ENCODE results near the gene HSP90AA1.

HSP90AA1 gene

GRCh38 chr14:102035914-102036313 is 50.9 kb downstream of the HSP90AA1 start:
- H3K4me3 ChIP-seq (ENCODE audit: low read depth, low read length) = no peak overlapping the region
- H3K9ac ChIP-seq (ENCODE audit: low read depth, low read length) = no peak overlapping the region
- H3K4me1 ChIP-seq (ENCODE audit: control insufficient read depth, insufficient read depth, low read length) = no peaks in the 10 kb centered on the region
- H3K27ac ChIP-seq (ENCODE audit: low read depth, low read length) = no peak overlapping the region
- no peaks in the 10 kb centered on the region for H3K9me3 ChIP-seq (ENCODE audit: control insufficient read depth, insufficient read depth, low read length)
- peaks cover 95% of the 10 kb centered on the region for H3K36me3 ChIP-seq (ENCODE audit: control insufficient read depth, insufficient read depth, low read length)
- H3K27me3 ChIP-seq (ENCODE audit: control insufficient read depth, insufficient read depth, low read length) = no peaks in the 10 kb centered on the region

GRCh38 chr14:102034301-102034700 is 52.5 kb downstream of the HSP90AA1 start:
- no peaks in the 10 kb centered on the region for H3K4me1 ChIP-seq (ENCODE audit: control insufficient read depth, insufficient read depth, low read length)
- H3K36me3 ChIP-seq (ENCODE audit: control insufficient read depth, insufficient read depth, low read length) = peaks cover 95% of the 10 kb centered on the region
- no peaks in the 10 kb centered on the region for H3K9me3 ChIP-seq (ENCODE audit: control insufficient read depth, insufficient read depth, low read length)
- H3K4me3 ChIP-seq (ENCODE audit: low read depth, low read length) = no peak overlapping the region
- H3K27me3 ChIP-seq (ENCODE audit: control insufficient read depth, insufficient read depth, low read length) = no peaks in the 10 kb centered on the region
- no peak overlapping the region for H3K27ac ChIP-seq (ENCODE audit: low read depth, low read length)
- H3K9ac ChIP-seq (ENCODE audit: low read depth, low read length) = no peak overlapping the region

- H3K36me3 ChIP-seq (ENCODE audit: control insufficient read depth, insufficient read depth, low read length) = peaks cover 95% of the 10 kb centered on the region
- no peak overlapping the region for H3K9ac ChIP-seq (ENCODE audit: low read depth, low read length)
- H3K27ac ChIP-seq (ENCODE audit: low read depth, low read length) = no peak overlapping the region
- H3K4me1 ChIP-seq (ENCODE audit: control insufficient read depth, insufficient read depth, low read length) = no peaks in the 10 kb centered on the region
- H3K4me3 ChIP-seq (ENCODE audit: low read depth, low read length) = no peak overlapping the region
- no peaks in the 10 kb centered on the region for H3K9me3 ChIP-seq (ENCODE audit: control insufficient read depth, insufficient read depth, low read length)
- H3K27me3 ChIP-seq (ENCODE audit: control insufficient read depth, insufficient read depth, low read length) = no peaks in the 10 kb centered on the region
Measured at GRCh38 chr14:102033241-102033640, 53.6 kb downstream of the HSP90AA1 start.
